ENCODE data around the gene CTNND2. TPM values are rescaled to one million over a fixed set of nuclear protein-coding genes. Genes with fewer than 3 reads are reported as not detected.

Gene CTNND2
- total RNA-seq, 1 experiment from 2014 or later, result 7.0 TPM

DNA sequence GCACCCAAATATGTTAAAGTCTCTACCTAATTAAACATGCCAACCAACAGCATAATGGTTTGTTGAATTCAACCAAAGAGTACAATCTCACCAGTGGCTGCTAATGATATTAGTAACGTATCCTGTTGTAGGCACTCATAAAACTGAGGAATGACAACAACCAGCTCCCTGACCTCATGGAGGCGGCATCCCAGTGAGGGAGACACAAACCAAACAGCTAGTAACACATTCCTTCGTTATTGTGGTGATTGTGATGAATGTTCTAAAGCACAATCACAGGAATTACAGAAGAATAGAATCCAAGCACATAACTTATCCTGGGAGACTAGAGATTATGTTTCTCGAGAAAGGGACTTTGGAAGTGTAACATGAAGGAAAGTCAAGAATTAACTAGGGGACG lies 224.6 kb downstream of the CTNND2 start:
- no peak for TF ChIP-seq CTCF (conservative IDR thresholded peaks at IDR 0.05)

More for the DNA sequence above, 224.6 kb downstream of the CTNND2 start:
- Histone ChIP-seq H3K4me1 (ENCODE audit: insufficient read depth, low read length) (no peaks in the 10 kb centered on the region), H3K56ac (ENCODE audit: insufficient read length, low read depth, low read length) (no peak overlapping the region), H3K27me3 (ENCODE audit: insufficient read depth, low read length) (no peaks in the 10 kb centered on the region), H3K4ac (ENCODE audit: low read depth, low read length) (no peak overlapping the region), H2AFZ (ENCODE audit: low read length) (no peak overlapping the region), H3K23ac (ENCODE audit: insufficient read length, low read depth, low read length) (no peak overlapping the region), H2BK5ac (ENCODE audit: insufficient read length, low read length) (no peak overlapping the region), H4K5ac (ENCODE audit: insufficient read length, low read depth, low read length) (no peak overlapping the region), H2BK15ac (ENCODE audit: low read depth, low read length) (no peak overlapping the region), H4K91ac (ENCODE audit: insufficient read length, low read depth, low read length) (no peak overlapping the region), H3K4me2 (ENCODE audit: insufficient read depth, insufficient read length, low read length) (no peak overlapping the region), H3K9ac (ENCODE audit: extremely low read depth, insufficient read length, low read length) (no peak overlapping the region), H3K27ac (ENCODE audit: insufficient read length, low read depth, low read length) (no peak overlapping the region), H3K23me2 (ENCODE audit: insufficient read length, low read depth, low read length, poor library complexity, severe bottlenecking) (no peaks in the 10 kb centered on the region), H4K8ac (replicated peaks; ENCODE audit: insufficient read length, low read depth, low read length) (no peak overlapping the region), H3K79me1 (ENCODE audit: insufficient read depth, low read depth, low read length, poor library complexity, severe bottlenecking) (no peaks in the 10 kb centered on the region), H3T11ph (ENCODE audit: low read length) (no peak overlapping the region), H2BK12ac (ENCODE audit: insufficient read length, low read depth, low read length) (no peak overlapping the region), H2BK20ac (ENCODE audit: low read depth, low read length, poor library complexity, severe bottlenecking) (no peak overlapping the region), H2BK120ac (ENCODE audit: low read depth, low read length, poor library complexity, severe bottlenecking) (no peak overlapping the region), H3K18ac (ENCODE audit: insufficient read length, low read depth, low read length) (no peak overlapping the region), H4K20me1 (ENCODE audit: control insufficient read depth, insufficient read depth, insufficient read length) (no peaks in the 10 kb centered on the region), H2AK5ac (ENCODE audit: insufficient read length, low read length) (no peak overlapping the region), H3K9me3 (ENCODE audit: control insufficient read depth, low read depth, low read length) (no peaks in the 10 kb centered on the region), H3K14ac (ENCODE audit: insufficient read depth, low read length) (no peak overlapping the region), H3K79me2 (ENCODE audit: insufficient read depth, low read length) (no peaks in the 10 kb centered on the region)
- Mint-ChIP-seq H3K4me3 (no peak overlapping the region), H3K9me3 (no peaks in the 10 kb centered on the region), H3K36me3 (ENCODE audit: insufficient read depth in 1 of 3, low read depth in 3 of 3) (no peaks in the 10 kb centered on the region), H3K4me1 (peaks cover 13 to 18% of the 10 kb centered on the region in 2 experiments), H3K27ac (peak overlapping the region; percentile 6 to 78 (median 10); a peak in 2 of 7 replicates), H3K27me3 (ENCODE audit: low read depth) (no peaks in the 10 kb centered on the region)
- WGBS (ENCODE audit: extremely low coverage, insufficient read length, low lambda C conversion rate), result no CpG with 5 or more reads among the region's 5 CpGs
- no peak for DNase-seq
